OCI-LY7 (cell line): ENCODE results near the gene FOXP1.

Experiments
- CTCF ChIP-seq: fragments of 200-600 bp; sonication (generic); conservative IDR thresholded peaks from 2 replicates; pipeline ENCODE4 v1.5.1; 2014; ENCODE audit warnings: mild to moderate bottlenecking, antibody characterized with exemption, low read length, moderate library complexity, mixed read lengths
- EZH2phosphoT487 ChIP-seq: fragments of 200-600 bp; sonication (generic); IDR thresholded peaks from 2 replicates; pipeline ENCODE4 v1.6.1; 2018; ENCODE audit warnings: low read depth, borderline replicate concordance, mild to moderate bottlenecking, mixed run types, antibody characterized with exemption, low read length, moderate library complexity, mixed read lengths

- TF ChIP-seq CTCF (no peak), EZH2phosphoT487 (no peak)
Observed at GRCh38 chr3:71207632-71208031, 375.9 kb downstream of the FOXP1 start.
